Bronchial epithelial cell (primary cell): ENCODE data around the gene ADCYAP1. TPM values are rescaled to one million over a fixed set of nuclear protein-coding genes. Genes with fewer than 3 reads are reported as not detected.

ENCODE experiments used
- DNase-seq: peaks from one replicate; pipeline ENCODE4 v3.0.0-alpha.2; 2010; ENCODE audit warnings: low read depth
- FAIRE-seq: peaks from 2 replicates; lab custom pipeline; 2011; peaks lifted over from hg19 to GRCh38; lab: Jason Lieb, UNC
- H3K27me3 ChIP-seq: 2 replicates; pipeline ENCODE4 v1.5.1; 2011; ENCODE audit warnings: low read length; ENCODE audit not compliant: control insufficient read depth, insufficient read depth
- H3K36me3 ChIP-seq: 2 replicates; pipeline ENCODE4 v1.5.1; 2011; ENCODE audit warnings: low read length; ENCODE audit not compliant: control insufficient read depth, insufficient read depth
- H3K4me3 ChIP-seq: 2 replicates; pipeline ENCODE4 v1.5.1; 2011; ENCODE audit warnings: mild to moderate bottlenecking, low read depth, low read length, control low read depth
- total RNA-seq: library from RNA; depleted of rRNA; stranded (reverse); fragments of >200 nt; gene quantifications from 2 replicates; pipeline ENCODE4 v1.2.1, GENCODE V29; 2014
- TF ChIP-seq, protein P1 (sequence below): IDR thresholded peaks from 2 replicates; pipeline ENCODE4 v1.5.1; 2011; ENCODE audit warnings: mild to moderate bottlenecking, moderate library complexity, low read length, control low read depth, inconsistent platforms; ENCODE audit not compliant: insufficient read depth, severe bottlenecking

The ADCYAP1 gene
- total RNA-seq, 1 donor from 2014 or later = not detected

DNA sequence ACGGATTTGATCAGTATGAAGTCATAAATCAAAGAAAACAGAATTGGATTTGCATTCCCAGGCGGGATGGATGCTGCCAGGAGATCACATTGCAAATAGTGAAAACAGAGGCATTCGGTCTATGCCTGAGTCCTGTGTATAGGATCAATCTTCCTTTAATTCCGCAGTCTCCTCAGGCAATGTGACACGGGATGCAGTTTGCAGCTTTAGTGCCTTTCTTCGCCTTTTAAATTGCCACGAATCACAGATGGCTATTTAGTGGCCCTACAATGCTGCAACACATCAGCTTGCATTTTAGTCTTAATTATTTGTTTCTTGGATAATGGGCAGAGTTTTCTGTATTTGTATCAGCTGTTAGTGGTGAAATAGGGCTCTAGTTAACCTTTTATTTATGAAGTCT, 6.8 kb downstream of the ADCYAP1 start:
- Histone ChIP-seq H3K4me3 (no peak overlapping the region), H3K27me3 (peaks cover 30% of the 10 kb centered on the region), H3K36me3 (no peaks in the 10 kb centered on the region)
- no peak for DNase-seq
- no peak for FAIRE-seq
- TF ChIP-seq, protein P1, sequence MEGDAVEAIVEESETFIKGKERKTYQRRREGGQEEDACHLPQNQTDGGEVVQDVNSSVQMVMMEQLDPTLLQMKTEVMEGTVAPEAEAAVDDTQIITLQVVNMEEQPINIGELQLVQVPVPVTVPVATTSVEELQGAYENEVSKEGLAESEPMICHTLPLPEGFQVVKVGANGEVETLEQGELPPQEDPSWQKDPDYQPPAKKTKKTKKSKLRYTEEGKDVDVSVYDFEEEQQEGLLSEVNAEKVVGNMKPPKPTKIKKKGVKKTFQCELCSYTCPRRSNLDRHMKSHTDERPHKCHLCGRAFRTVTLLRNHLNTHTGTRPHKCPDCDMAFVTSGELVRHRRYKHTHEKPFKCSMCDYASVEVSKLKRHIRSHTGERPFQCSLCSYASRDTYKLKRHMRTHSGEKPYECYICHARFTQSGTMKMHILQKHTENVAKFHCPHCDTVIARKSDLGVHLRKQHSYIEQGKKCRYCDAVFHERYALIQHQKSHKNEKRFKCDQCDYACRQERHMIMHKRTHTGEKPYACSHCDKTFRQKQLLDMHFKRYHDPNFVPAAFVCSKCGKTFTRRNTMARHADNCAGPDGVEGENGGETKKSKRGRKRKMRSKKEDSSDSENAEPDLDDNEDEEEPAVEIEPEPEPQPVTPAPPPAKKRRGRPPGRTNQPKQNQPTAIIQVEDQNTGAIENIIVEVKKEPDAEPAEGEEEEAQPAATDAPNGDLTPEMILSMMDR = no peak

DNA sequence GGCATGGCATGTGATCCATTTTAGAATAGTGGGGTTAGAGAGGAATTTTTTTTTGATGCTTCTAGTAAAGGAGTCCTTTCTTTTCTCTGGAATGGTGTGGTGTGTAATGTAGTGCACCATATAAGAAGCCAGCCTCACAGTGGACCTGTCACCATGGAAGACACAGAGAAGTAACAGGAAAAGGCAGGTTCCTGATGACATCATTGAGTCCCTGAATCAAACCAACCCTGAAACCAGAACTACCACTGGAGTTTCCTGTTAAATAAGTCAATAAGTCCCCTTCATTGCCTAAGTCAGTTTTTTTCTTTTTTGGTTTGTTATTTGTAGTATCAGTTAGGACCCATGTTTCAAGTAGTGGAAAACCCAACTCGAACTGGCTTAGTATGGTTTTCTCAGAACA, 11.9 kb downstream of the ADCYAP1 start:
- no peak for DNase-seq
- Histone ChIP-seq H3K36me3 (no peaks in the 10 kb centered on the region), H3K4me3 (no peak overlapping the region), H3K27me3 (no peaks in the 10 kb centered on the region)
- TF ChIP-seq, protein P1 = no peak
- FAIRE-seq = no peak

DNA sequence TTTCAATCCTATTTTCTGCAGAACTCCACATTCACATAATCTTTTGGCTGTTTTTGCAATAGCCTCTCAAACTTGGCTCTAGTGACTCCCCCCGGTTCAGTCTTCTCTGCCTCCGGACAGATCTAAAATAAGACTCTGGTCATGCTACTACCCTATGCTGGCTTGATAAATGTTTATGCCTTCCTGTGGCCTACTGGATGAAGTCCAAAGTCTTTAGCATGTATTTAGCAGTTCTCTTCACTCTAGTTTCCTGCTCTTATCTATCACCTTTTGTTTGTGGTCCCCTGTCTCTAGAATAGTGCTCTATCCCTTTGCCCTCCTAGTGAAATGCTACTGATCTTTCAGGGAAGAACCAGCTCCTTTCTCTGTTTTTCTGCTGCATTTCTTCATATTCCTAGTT, 14.4 kb downstream of the ADCYAP1 start:
- H3K4me3 ChIP-seq = no peak overlapping the region
- DNase-seq (no peak), FAIRE-seq (no peak)
- no peaks in the 10 kb centered on the region for H3K27me3 ChIP-seq
- TF ChIP-seq, protein P1 = no peak
- no peaks in the 10 kb centered on the region for H3K36me3 ChIP-seq

DNA sequence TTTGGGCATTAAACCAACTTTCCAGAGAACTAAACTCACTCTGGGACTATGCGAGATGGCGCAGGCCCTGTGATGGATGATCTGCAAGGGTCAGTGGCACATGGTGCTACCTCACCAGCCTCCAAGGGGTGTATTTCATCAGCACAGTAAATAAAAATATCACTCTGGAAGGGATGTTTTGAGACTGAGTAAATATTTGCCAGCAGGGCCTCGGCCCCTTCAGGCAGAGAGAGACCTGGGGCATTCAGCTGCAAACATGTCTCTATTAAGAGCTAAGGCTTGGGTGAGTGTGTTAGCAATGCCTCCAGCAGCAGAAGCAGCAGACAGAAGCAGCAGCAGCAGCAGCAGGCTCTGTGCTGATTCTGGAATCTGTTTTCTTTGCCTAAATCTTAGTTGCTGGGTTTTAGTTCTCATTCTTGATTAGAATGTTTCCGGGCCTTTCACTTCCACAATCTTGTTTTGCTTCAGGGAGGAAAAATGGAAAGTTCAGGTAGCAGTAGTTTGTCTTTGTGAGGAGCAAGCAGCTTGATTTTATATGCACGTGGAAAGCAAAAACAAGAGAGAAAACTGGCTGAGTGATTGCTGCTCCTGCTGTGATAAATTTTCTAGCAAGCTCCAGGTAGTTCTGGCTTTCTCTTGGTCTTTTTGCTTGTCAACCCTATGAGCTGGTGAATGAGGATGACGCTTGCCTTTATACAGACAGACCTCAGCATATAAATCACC, 18.6 kb downstream of the ADCYAP1 start:
- TF ChIP-seq, protein P1 = no peak
- H3K4me3 ChIP-seq = no peak overlapping the region
- H3K36me3 ChIP-seq = no peaks in the 10 kb centered on the region
- no peak for DNase-seq
- no peaks in the 10 kb centered on the region for H3K27me3 ChIP-seq
- FAIRE-seq = no peak

DNA sequence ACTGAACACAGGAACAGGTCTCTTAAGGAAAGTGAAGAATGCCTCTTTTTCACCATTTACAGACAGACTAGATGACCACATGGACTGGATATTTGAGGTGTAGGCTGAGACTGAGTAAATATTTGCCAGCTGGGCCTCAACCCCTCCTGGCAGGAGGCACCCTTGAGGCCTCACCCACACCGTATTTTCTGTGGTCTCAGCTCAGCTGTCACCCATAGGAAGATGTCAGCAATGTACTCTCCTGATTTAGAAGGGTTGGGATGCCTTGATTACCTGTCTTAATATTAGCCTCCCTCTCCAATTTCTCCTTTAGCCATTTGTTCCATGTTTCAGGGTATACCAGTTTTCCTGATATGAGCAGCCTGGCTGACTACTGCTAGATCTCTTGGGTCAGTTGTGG, 20.3 kb downstream of the ADCYAP1 start:
- Histone ChIP-seq H3K27me3 (no peaks in the 10 kb centered on the region), H3K4me3 (no peak overlapping the region), H3K36me3 (no peaks in the 10 kb centered on the region)
- FAIRE-seq = peak; percentile 52
- no peak for DNase-seq
- TF ChIP-seq, protein P1 = no peak

DNA sequence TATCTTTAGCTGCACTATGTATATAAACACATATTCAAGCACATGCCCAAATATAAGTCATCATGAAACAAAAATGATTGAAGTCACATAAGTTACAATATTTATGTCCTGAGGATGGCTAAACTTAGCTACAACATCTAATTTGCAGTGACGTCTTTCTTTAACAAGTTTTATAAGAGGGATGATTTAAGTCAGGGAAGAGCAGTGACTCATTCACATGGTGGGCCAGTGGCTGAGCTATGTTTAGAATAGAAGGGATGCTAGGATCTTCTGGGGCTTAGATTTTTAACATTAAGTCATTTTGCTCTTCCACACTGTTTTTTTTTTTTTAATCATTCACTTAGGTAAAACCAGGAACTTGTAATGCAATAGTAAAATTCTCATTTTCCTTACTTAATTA, 22.3 kb downstream of the ADCYAP1 start:
- Histone ChIP-seq H3K4me3 (no peak overlapping the region), H3K27me3 (no peaks in the 10 kb centered on the region), H3K36me3 (no peaks in the 10 kb centered on the region)
- DNase-seq (no peak), FAIRE-seq (no peak)
- TF ChIP-seq, protein P1 = no peak
